GM12878 (cell line): ENCODE measurements around the gene CDK15.

ENCODE experiments used
- EZH2 ChIP-seq: IDR thresholded peaks from 2 replicates; pipeline ENCODE4 v1.6.1; 2012; ENCODE audit warnings: low read depth, mild to moderate bottlenecking, control low read depth, inconsistent platforms, low read length, borderline replicate concordance; ENCODE audit not compliant: control insufficient read depth
- MYC ChIP-seq: IDR thresholded peaks from 2 replicates; pipeline ENCODE4 v1.6.1; 2011; ENCODE audit warnings: mild to moderate bottlenecking, low read length, moderate library complexity, inconsistent platforms; ENCODE audit not compliant: insufficient read depth, insufficient replicate concordance, insufficient read length, severe bottlenecking
- POLR2AphosphoS2 ChIP-seq: IDR thresholded peaks from 2 replicates; pipeline ENCODE4 v1.6.1; 2011; ENCODE audit warnings: low read depth, mild to moderate bottlenecking, low read length, improper control_type of control experiment, moderate library complexity
- POLR2AphosphoS5 ChIP-seq: IDR thresholded peaks from 2 replicates; pipeline ENCODE4 v1.6.1; 2011; ENCODE audit warnings: mild to moderate bottlenecking, low read length, inconsistent platforms
- RFX5 ChIP-seq: IDR thresholded peaks from 2 replicates; pipeline ENCODE4 v1.6.1; 2011; ENCODE audit warnings: low read depth, low read length, improper control_type of control experiment
- TF ChIP-seq, protein P1 (sequence below), 3 experiments: IDR thresholded peaks in 2 of 3; conservative IDR thresholded peaks in 1 of 3; 2 replicates each; pipeline ENCODE4 v1.5.1; 2011; ENCODE audit warnings: low read depth in 3 of 3, low read length in 3 of 3, mild to moderate bottlenecking in 3 of 3, control low read depth in 2 of 3, moderate library complexity in 2 of 3, inconsistent platforms in 1 of 3, mixed read lengths in 1 of 3; ENCODE audit not compliant: control insufficient read depth in 2 of 3, insufficient read depth in 1 of 3; ENCODE audit errors: extremely low read depth in 1 of 3
- TF ChIP-seq, protein P2 (sequence below): fragments of 450-650 bp; IDR thresholded peaks from 2 replicates; pipeline ENCODE4 v1.6.1; 2017; ENCODE audit warnings: antibody characterized with exemption, mild to moderate bottlenecking, moderate library complexity
- TF ChIP-seq, protein P3 (sequence below): IDR thresholded peaks from 2 replicates; pipeline ENCODE4 v1.6.1; 2011; ENCODE audit warnings: borderline replicate concordance, low read depth, mild to moderate bottlenecking, moderate library complexity, mixed read lengths, low read length; ENCODE audit not compliant: insufficient read depth; ENCODE audit errors: extremely low read length

DNA sequence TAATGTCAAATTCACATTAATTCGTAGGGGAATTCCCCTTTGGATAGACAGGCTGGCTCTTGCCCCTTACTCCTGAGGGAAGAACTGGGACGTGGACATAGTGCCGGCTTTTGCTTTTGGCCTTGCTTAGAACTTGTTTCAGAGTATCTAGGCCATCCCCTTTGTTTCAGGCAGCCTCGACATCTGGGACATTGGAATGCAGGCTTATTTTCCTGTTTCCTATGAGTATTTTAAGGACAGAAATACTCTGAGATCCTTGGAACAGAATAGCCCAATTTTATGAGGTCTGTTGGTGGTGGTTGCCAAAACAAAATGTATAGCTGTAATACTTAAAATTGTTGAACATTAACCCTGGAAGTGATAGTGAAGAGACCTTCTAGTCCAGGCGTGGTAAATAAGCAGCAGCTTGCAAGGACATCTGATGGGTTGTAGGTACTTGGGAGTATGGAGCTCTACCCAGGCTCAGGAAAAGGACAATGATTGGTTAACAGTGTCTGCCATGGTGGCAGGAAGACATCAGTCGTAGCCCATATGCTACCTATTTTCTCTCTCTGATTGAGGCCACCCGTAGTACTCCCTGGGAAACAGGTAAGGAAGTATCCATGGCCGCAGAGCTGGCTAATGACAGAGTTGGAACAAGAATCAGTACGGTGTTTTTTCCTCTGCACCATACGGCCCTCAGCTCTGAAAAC, 112.4 kb downstream of the CDK15 start:
- TF ChIP-seq, protein P1, sequence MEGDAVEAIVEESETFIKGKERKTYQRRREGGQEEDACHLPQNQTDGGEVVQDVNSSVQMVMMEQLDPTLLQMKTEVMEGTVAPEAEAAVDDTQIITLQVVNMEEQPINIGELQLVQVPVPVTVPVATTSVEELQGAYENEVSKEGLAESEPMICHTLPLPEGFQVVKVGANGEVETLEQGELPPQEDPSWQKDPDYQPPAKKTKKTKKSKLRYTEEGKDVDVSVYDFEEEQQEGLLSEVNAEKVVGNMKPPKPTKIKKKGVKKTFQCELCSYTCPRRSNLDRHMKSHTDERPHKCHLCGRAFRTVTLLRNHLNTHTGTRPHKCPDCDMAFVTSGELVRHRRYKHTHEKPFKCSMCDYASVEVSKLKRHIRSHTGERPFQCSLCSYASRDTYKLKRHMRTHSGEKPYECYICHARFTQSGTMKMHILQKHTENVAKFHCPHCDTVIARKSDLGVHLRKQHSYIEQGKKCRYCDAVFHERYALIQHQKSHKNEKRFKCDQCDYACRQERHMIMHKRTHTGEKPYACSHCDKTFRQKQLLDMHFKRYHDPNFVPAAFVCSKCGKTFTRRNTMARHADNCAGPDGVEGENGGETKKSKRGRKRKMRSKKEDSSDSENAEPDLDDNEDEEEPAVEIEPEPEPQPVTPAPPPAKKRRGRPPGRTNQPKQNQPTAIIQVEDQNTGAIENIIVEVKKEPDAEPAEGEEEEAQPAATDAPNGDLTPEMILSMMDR (IDR thresholded peaks at IDR 0.05 in 2 of 3, conservative IDR thresholded peaks at IDR 0.05 in 1 of 3; ENCODE audit: control insufficient read depth in 2 of 3, extremely low read depth in 1 of 3, insufficient read depth in 1 of 3, low read depth in 3 of 3, low read length in 3 of 3) = no peak
- TF ChIP-seq POLR2AphosphoS5 = no peak
- TF ChIP-seq EZH2 = no peak
- TF ChIP-seq POLR2AphosphoS2 = no peak
- TF ChIP-seq, protein P2, sequence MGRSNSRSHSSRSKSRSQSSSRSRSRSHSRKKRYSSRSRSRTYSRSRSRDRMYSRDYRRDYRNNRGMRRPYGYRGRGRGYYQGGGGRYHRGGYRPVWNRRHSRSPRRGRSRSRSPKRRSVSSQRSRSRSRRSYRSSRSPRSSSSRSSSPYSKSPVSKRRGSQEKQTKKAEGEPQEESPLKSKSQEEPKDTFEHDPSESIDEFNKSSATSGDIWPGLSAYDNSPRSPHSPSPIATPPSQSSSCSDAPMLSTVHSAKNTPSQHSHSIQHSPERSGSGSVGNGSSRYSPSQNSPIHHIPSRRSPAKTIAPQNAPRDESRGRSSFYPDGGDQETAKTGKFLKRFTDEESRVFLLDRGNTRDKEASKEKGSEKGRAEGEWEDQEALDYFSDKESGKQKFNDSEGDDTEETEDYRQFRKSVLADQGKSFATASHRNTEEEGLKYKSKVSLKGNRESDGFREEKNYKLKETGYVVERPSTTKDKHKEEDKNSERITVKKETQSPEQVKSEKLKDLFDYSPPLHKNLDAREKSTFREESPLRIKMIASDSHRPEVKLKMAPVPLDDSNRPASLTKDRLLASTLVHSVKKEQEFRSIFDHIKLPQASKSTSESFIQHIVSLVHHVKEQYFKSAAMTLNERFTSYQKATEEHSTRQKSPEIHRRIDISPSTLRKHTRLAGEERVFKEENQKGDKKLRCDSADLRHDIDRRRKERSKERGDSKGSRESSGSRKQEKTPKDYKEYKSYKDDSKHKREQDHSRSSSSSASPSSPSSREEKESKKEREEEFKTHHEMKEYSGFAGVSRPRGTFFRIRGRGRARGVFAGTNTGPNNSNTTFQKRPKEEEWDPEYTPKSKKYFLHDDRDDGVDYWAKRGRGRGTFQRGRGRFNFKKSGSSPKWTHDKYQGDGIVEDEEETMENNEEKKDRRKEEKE = no peak
- no peak for TF ChIP-seq MYC
- no peak for TF ChIP-seq RFX5
- TF ChIP-seq, protein P3, sequence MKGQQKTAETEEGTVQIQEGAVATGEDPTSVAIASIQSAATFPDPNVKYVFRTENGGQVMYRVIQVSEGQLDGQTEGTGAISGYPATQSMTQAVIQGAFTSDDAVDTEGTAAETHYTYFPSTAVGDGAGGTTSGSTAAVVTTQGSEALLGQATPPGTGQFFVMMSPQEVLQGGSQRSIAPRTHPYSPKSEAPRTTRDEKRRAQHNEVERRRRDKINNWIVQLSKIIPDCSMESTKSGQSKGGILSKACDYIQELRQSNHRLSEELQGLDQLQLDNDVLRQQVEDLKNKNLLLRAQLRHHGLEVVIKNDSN = no peak
